ENCODE measurements around the gene LCN12. TPM values are rescaled to one million over a fixed set of nuclear protein-coding genes. Genes with fewer than 3 reads are reported as not detected.

The LCN12 gene
- total RNA-seq, 1 donor from 2014 or later = 16.2 TPM

GRCh38 chr9:136957461-136957860, 5.4 kb downstream of the LCN12 start:
- Mint-ChIP-seq H3K27ac (no peak overlapping the region), H3K9me3 (ENCODE audit: low read depth) (peaks cover 7% of the 10 kb centered on the region), H3K4me1 (ENCODE audit: low read depth) (no peaks in the 10 kb centered on the region), H3K36me3 (ENCODE audit: insufficient read depth) (no peaks in the 10 kb centered on the region), H3K4me3 (ENCODE audit: low read depth) (no peak overlapping the region), H3K27me3 (no peaks in the 10 kb centered on the region)
- DNase-seq (ENCODE audit: low spot score, unreplicated experiment) = no peak
- TF ChIP-seq CTCF (IDR thresholded peaks at IDR 0.05; ENCODE audit: unreplicated experiment) = no peak

GRCh38 chr9:136957901-136958300, 5.8 kb downstream of the LCN12 start:
- Mint-ChIP-seq H3K4me1 (ENCODE audit: low read depth) (no peaks in the 10 kb centered on the region), H3K27me3 (no peaks in the 10 kb centered on the region), H3K9me3 (ENCODE audit: low read depth) (peaks cover 7% of the 10 kb centered on the region), H3K4me3 (ENCODE audit: low read depth) (no peak overlapping the region), H3K27ac (no peak overlapping the region), H3K36me3 (ENCODE audit: insufficient read depth) (no peaks in the 10 kb centered on the region)
- DNase-seq (ENCODE audit: low spot score, unreplicated experiment) = no peak
- no peak for TF ChIP-seq CTCF (IDR thresholded peaks at IDR 0.05; ENCODE audit: unreplicated experiment)

GRCh38 chr9:136958473-136958872, 6.4 kb downstream of the LCN12 start:
- Mint-ChIP-seq H3K27ac (no peak overlapping the region), H3K9me3 (ENCODE audit: low read depth) (peaks cover 7% of the 10 kb centered on the region), H3K27me3 (no peaks in the 10 kb centered on the region), H3K36me3 (ENCODE audit: insufficient read depth) (no peaks in the 10 kb centered on the region), H3K4me3 (ENCODE audit: low read depth) (no peak overlapping the region), H3K4me1 (ENCODE audit: low read depth) (no peaks in the 10 kb centered on the region)
- TF ChIP-seq CTCF (IDR thresholded peaks at IDR 0.05; ENCODE audit: unreplicated experiment) = no peak
- DNase-seq (ENCODE audit: low spot score, unreplicated experiment) = no peak

- Mint-ChIP-seq H3K9me3 (ENCODE audit: low read depth) (peaks cover 7% of the 10 kb centered on the region), H3K36me3 (ENCODE audit: insufficient read depth) (no peaks in the 10 kb centered on the region), H3K4me3 (ENCODE audit: low read depth) (no peak overlapping the region), H3K27me3 (no peaks in the 10 kb centered on the region), H3K27ac (no peak overlapping the region), H3K4me1 (ENCODE audit: low read depth) (no peaks in the 10 kb centered on the region)
- no peak for DNase-seq (ENCODE audit: low spot score, unreplicated experiment)
- TF ChIP-seq CTCF (IDR thresholded peaks at IDR 0.05; ENCODE audit: unreplicated experiment) = no peak
These were observed 7.1 kb downstream of the LCN12 start for GRCh38 chr9:136958898-136959850.

- Mint-ChIP-seq H3K36me3 (ENCODE audit: insufficient read depth) (no peaks in the 10 kb centered on the region), H3K4me3 (ENCODE audit: low read depth) (no peak overlapping the region), H3K4me1 (ENCODE audit: low read depth) (no peaks in the 10 kb centered on the region), H3K9me3 (ENCODE audit: low read depth) (peaks cover 7% of the 10 kb centered on the region), H3K27me3 (peaks cover 3% of the 10 kb centered on the region), H3K27ac (no peak overlapping the region)
- no peak for DNase-seq (ENCODE audit: low spot score, unreplicated experiment)
- TF ChIP-seq CTCF (IDR thresholded peaks at IDR 0.05; ENCODE audit: unreplicated experiment) = no peak
These were observed 8.3 kb downstream of the LCN12 start for GRCh38 chr9:136960212-136960937.

Data from progenitor cell of endocrine pancreas (in vitro differentiated cells).